Upper lobe of left lung (tissue), 6 donors: ENCODE measurements around the gene RUNDC3A. TPM values are rescaled to one million over a fixed set of nuclear protein-coding genes. Genes with fewer than 3 reads are reported as not detected.

Source experiments
- ATAC-seq, 2 donors: fragments of 200-7000 bp; cut with Tn5 transposase; one replicate each; pipeline ENCODE4 v1.9.1; 2022; ENCODE audit warnings: mild to moderate bottlenecking in 2 of 2, moderate library complexity in 2 of 2; ENCODE audit not compliant: low FRiP score in 2 of 2
- DNase-seq, 2 donors: peaks; one replicate each; pipeline ENCODE4 v3.0.0-alpha.2; 2019 to 2020
- H3K27ac ChIP-seq, 4 donors: fragments of 200-600 bp; sonication (generic); one replicate each; pipeline ENCODE4 v1.5.1; 2016 to 2019
- H3K27me3 ChIP-seq, 4 donors: fragments of 200-600 bp; sonication (generic); one replicate each; pipeline ENCODE4 v1.5.1; 2017 to 2019
- H3K36me3 ChIP-seq, 4 donors: fragments of 200-600 bp; sonication (generic); one replicate each; pipeline ENCODE4 v1.5.1; 2016 to 2019
- H3K4me1 ChIP-seq, 4 donors: fragments of 200-600 bp; sonication (generic); one replicate each; pipeline ENCODE4 v1.5.1; 2018 to 2019
- H3K4me3 ChIP-seq, 4 donors: fragments of 200-600 bp; sonication (generic); one replicate each; pipeline ENCODE4 v1.5.1; 2017 to 2019; ENCODE audit warnings: mild to moderate bottlenecking in 2 of 4, moderate library complexity in 1 of 4
- H3K9me3 ChIP-seq, 4 donors: fragments of 200-600 bp; sonication (generic); one replicate each; pipeline ENCODE4 v1.5.1; 2018 to 2019
- CTCF ChIP-seq, 6 experiments: fragments of 450-650 bp in 4 of 6; fragments of 200-600 bp in 2 of 6; sonication (generic) in 2 of 6; IDR thresholded peaks; one replicate each; pipeline ENCODE4 v1.5.1; 2016 to 2019; ENCODE audit warnings: antibody characterized with exemption in 6 of 6
- EP300 ChIP-seq, 4 donors: sonication (generic); formaldehyde crosslinking; IDR thresholded peaks; one replicate each; pipeline ENCODE4 v1.5.1; 2017; ENCODE audit warnings: antibody characterized with exemption in 4 of 4, control low read depth in 2 of 4
- POLR2A ChIP-seq, 4 donors: fragments of 450-650 bp; IDR thresholded peaks; one replicate each; pipeline ENCODE4 v1.5.1; 2016 to 2017; ENCODE audit warnings: antibody characterized with exemption in 4 of 4, mild to moderate bottlenecking in 2 of 4
- POLR2AphosphoS5 ChIP-seq, 2 donors: sonication (generic); formaldehyde crosslinking; IDR thresholded peaks; one replicate each; pipeline ENCODE4 v1.5.1; 2017; ENCODE audit warnings: antibody characterized with exemption in 2 of 2
- WGBS, 2 donors: methylation state at CpG; one replicate each; pipeline ENCODE4 v1.1.5; 2017 to 2018; 5-methylcytosine and 5-hydroxymethylcytosine counted together
- total RNA-seq, 6 donors: library from RNA; depleted of rRNA in 4 of 6; stranded (reverse); fragments of >200 nt in 4 of 6; gene quantifications; one replicate each; pipeline versions ENCODE4 v1.1.0 to v1.2.1, GENCODE V29; 2016 to 2021
- donor health status: DM: no; HTN: no; CAD: no; lungs with moderate emphysema.
- donor health status: DM: no; HTN: yes; CAD: no; lungs with severe emphysema.

RUNDC3A gene
- total RNA-seq, 6 donors from 2014 or later, result 0.13 to 2.6 (median 1.0) TPM; not detected in 3

- no peaks in the 10 kb centered on the region for H3K4me1 ChIP-seq
- H3K36me3 ChIP-seq, result no peaks in the 10 kb centered on the region
- H3K27me3 ChIP-seq, result no peaks in the 10 kb centered on the region
- no peak for ATAC-seq
- TF ChIP-seq EP300 (IDR thresholded peaks at IDR 0.05), result no peak
- TF ChIP-seq CTCF (IDR thresholded peaks at IDR 0.05), result no peak
- no peak for TF ChIP-seq POLR2A (IDR thresholded peaks at IDR 0.05)
- no peak for TF ChIP-seq POLR2AphosphoS5 (IDR thresholded peaks at IDR 0.05)
- no peaks in the 10 kb centered on the region for H3K9me3 ChIP-seq
- no peak overlapping the region for H3K4me3 ChIP-seq
- 85 to 87% methylated on average over 9 of the region's 9 CpGs for WGBS, 2 donors
- no peak for DNase-seq
- H3K27ac ChIP-seq, result no peak overlapping the region
These were observed 14.7 kb upstream of the RUNDC3A start for GRCh38 chr17:44293509-44294226.

- H3K27ac ChIP-seq, result no peak overlapping the region
- no peaks in the 10 kb centered on the region for H3K27me3 ChIP-seq
- H3K9me3 ChIP-seq, result no peaks in the 10 kb centered on the region
- no peaks in the 10 kb centered on the region for H3K36me3 ChIP-seq
- no peak for DNase-seq
- TF ChIP-seq EP300 (IDR thresholded peaks at IDR 0.05) (no peak), POLR2AphosphoS5 (IDR thresholded peaks at IDR 0.05) (no peak), POLR2A (IDR thresholded peaks at IDR 0.05) (no peak), CTCF (IDR thresholded peaks at IDR 0.05) (no peak)
- 85 to 90% methylated on average over 3 of the region's 3 CpGs for WGBS, 2 donors
- H3K4me1 ChIP-seq, result no peaks in the 10 kb centered on the region
- ATAC-seq, result no peak
- no peak overlapping the region for H3K4me3 ChIP-seq
These were observed 10.4 kb upstream of the RUNDC3A start for GRCh38 chr17:44297975-44298374.

GRCh38 chr17:44304651-44305050 lies 3.8 kb upstream of the RUNDC3A start:
- no peak for DNase-seq
- Histone ChIP-seq H3K36me3 (no peaks in the 10 kb centered on the region), H3K4me3 (no peak overlapping the region), H3K9me3 (no peaks in the 10 kb centered on the region), H3K27ac (no peak overlapping the region), H3K4me1 (peaks cover 18 to 20% (median 19%) of the 10 kb centered on the region in 4 donors), H3K27me3 (no peaks in the 10 kb centered on the region)
- no peak for ATAC-seq
- no peak for TF ChIP-seq POLR2AphosphoS5 (IDR thresholded peaks at IDR 0.05)
- no peak for TF ChIP-seq EP300 (IDR thresholded peaks at IDR 0.05)
- TF ChIP-seq POLR2A (IDR thresholded peaks at IDR 0.05), result no peak
- TF ChIP-seq CTCF (IDR thresholded peaks at IDR 0.05), result no peak

- Histone ChIP-seq H3K27ac (peak overlapping the region in 2 of 4 donors; percentile 21 to 44), H3K4me1 (peaks cover 18 to 20% (median 19%) of the 10 kb centered on the region in 4 donors), H3K36me3 (no peaks in the 10 kb centered on the region), H3K27me3 (no peaks in the 10 kb centered on the region), H3K4me3 (peak overlapping the region in 3 of 4 donors; percentile 39 to 51 (median 51)), H3K9me3 (no peaks in the 10 kb centered on the region)
- peak in 1 of 2 donors; percentile 70 for DNase-seq
- peak; percentile 55 to 67 for ATAC-seq
- WGBS, 2 donors, result 3 to 10% methylated on average over 15 to 17 of the region's 26 CpGs
- TF ChIP-seq POLR2AphosphoS5 (IDR thresholded peaks at IDR 0.05), result no peak
- no peak for TF ChIP-seq POLR2A (IDR thresholded peaks at IDR 0.05)
- TF ChIP-seq CTCF (IDR thresholded peaks at IDR 0.05), result no peak
- TF ChIP-seq EP300 (IDR thresholded peaks at IDR 0.05), result no peak
These were observed 814 bp upstream of the RUNDC3A start for GRCh38 chr17:44307387-44308186.
